K562 (cell line): ENCODE results near the gene EWSR1. TPM values are rescaled to one million over a fixed set of nuclear protein-coding genes. Genes with fewer than 3 reads are reported as not detected.

ENCODE experiments used
- ATAC-seq: fragments of 200-7000 bp; cut with Tn5 transposase; 3 replicates; pipeline ENCODE4 v1.9.1; 2020; ENCODE audit warnings: moderate library complexity
- BruUV-seq: library from RNA; stranded (reverse); fragments of 400-500 nt; replicated peaks from 2 replicates; lab custom pipeline; 2021; lab: Mats Ljungman, UMichigan
- CTCF ChIA-PET: fragments of 300-600 bp; formaldehyde crosslinking; extraction: SDS; loops from one replicate; lab custom pipeline; 2021; ENCODE audit warnings: low intra/inter-chr PET ratio; lab: Yijun Ruan, JAX
- POLR2A ChIA-PET: fragments of 300-600, 350-650 bp; sonication (Branson Sonifier 250); formaldehyde crosslinking; extraction: SDS; loops from one replicate; lab custom pipeline; 2021; ENCODE audit warnings: antibody characterized with exemption, inconsistent platforms; lab: Yijun Ruan, JAX
- DNase-seq, 4 experiments: peaks; one replicate each; pipeline versions ENCODE4 v3.0.0 to v3.0.0-alpha.2; 2011 to 2018; ENCODE audit warnings: low spot score in 3 of 4, mixed read lengths in 3 of 4; ENCODE audit errors: extremely low read depth in 1 of 4
- FAIRE-seq: peaks from 2 replicates; lab custom pipeline; 2011; peaks lifted over from hg19 to GRCh38; lab: Jason Lieb, UNC
- H2AFZ ChIP-seq: 2 replicates; pipeline ENCODE4 v1.6.0; 2011; ENCODE audit warnings: low read depth, low read length, control low read depth, inconsistent platforms
- H3K27ac ChIP-seq: fragments of 200-600 bp; 3 replicates; pipeline ENCODE4 v1.8.0; 2011; ENCODE audit warnings: low read depth, mild to moderate bottlenecking, control low read depth, inconsistent platforms, low read length, moderate library complexity, mixed read lengths; ENCODE audit errors: extremely low read depth
- H3K27me3 ChIP-seq, 2 experiments: fragments of 300-600 bp in 1 of 2; 2 replicates in 1 of 2; 3 replicates in 1 of 2; pipeline versions ENCODE4 v1.6.0 to v1.8.0; 2011; ENCODE audit warnings: inconsistent platforms in 2 of 2, low read length in 2 of 2, mild to moderate bottlenecking in 1 of 2, mixed read lengths in 1 of 2, moderate library complexity in 1 of 2; ENCODE audit not compliant: control insufficient read depth in 2 of 2, insufficient read depth in 2 of 2
- H3K36me3 ChIP-seq: fragments of 300-600 bp; 3 replicates; pipeline ENCODE4 v1.8.0; 2011; ENCODE audit warnings: mild to moderate bottlenecking, low read length, inconsistent platforms; ENCODE audit not compliant: control insufficient read depth, insufficient read depth
- H3K4me1 ChIP-seq, 2 experiments: fragments of 200-600 bp in 1 of 2; replicated peaks in 1 of 2; 2 replicates in 1 of 2; 3 replicates in 1 of 2; pipeline versions ENCODE4 v1.5.1 to v1.8.0; 2011; ENCODE audit warnings: inconsistent platforms in 2 of 2, low read length in 2 of 2, mild to moderate bottlenecking in 1 of 2, mixed read lengths in 1 of 2, moderate library complexity in 1 of 2; ENCODE audit not compliant: control insufficient read depth in 2 of 2, insufficient read depth in 2 of 2
- H3K4me2 ChIP-seq: 2 replicates; pipeline ENCODE4 v1.6.1; 2011; ENCODE audit warnings: low read length, control low read depth, inconsistent platforms, mixed read lengths; ENCODE audit not compliant: insufficient read depth
- H3K4me3 ChIP-seq: fragments of 200-600 bp; sonication (generic), shearing (Covaris generic); 2 replicates; pipeline ENCODE4 v1.5.1; 2016; ENCODE audit warnings: control low read depth, inconsistent platforms
- H3K79me2 ChIP-seq: fragments of 200-600 bp; 3 replicates; pipeline ENCODE4 v1.8.0; 2011; ENCODE audit warnings: low read length, inconsistent platforms; ENCODE audit not compliant: control insufficient read depth, insufficient read depth
- H3K9ac ChIP-seq, 2 experiments: 2 replicates each; pipeline versions ENCODE4 v1.6.0 to v1.6.1; 2011; ENCODE audit warnings: low read depth in 2 of 2, low read length in 2 of 2, control low read depth in 1 of 2, inconsistent platforms in 1 of 2, mild to moderate bottlenecking in 1 of 2, mixed read lengths in 1 of 2; ENCODE audit not compliant: insufficient read depth in 1 of 2
- H3K9me1 ChIP-seq: one replicate; pipeline ENCODE4 v1.6.0; 2011; ENCODE audit warnings: inconsistent platforms, mild to moderate bottlenecking, low read length, moderate library complexity; ENCODE audit not compliant: control insufficient read depth, insufficient read depth
- H3K9me3 ChIP-seq: replicated peaks from 2 replicates; pipeline ENCODE4 v1.5.1; 2011; ENCODE audit warnings: low read depth, low read length, inconsistent platforms; ENCODE audit not compliant: control insufficient read depth, insufficient read depth
- H4K20me1 ChIP-seq: replicated peaks from 2 replicates; pipeline ENCODE4 v1.6.1; 2011; ENCODE audit warnings: low read length, inconsistent platforms, mixed read lengths; ENCODE audit not compliant: control insufficient read depth, insufficient read depth
- CCAR2 ChIP-seq: fragments of 200-400 bp; formaldehyde crosslinking; IDR thresholded peaks from 2 replicates; pipeline ENCODE4 v1.6.1; 2017; ENCODE audit warnings: mild to moderate bottlenecking, low read depth, low read length
- ELK1 ChIP-seq: sonication (generic); formaldehyde crosslinking; IDR thresholded peaks from 2 replicates; pipeline ENCODE4 v1.8.1; 2022; ENCODE audit warnings: missing genetic modification reagents
- ESRRA ChIP-seq: fragments of 450-650 bp; IDR thresholded peaks from 2 replicates; pipeline ENCODE4 v1.6.1; 2014; ENCODE audit warnings: low read depth, mild to moderate bottlenecking, moderate library complexity, borderline replicate concordance
- FOXJ3 ChIP-seq: sonication (generic); formaldehyde crosslinking; IDR thresholded peaks from 2 replicates; pipeline ENCODE4 v1.4.0; 2020; ENCODE audit warnings: mild to moderate bottlenecking, missing genetic modification reagents
- OTX1 ChIP-seq: fragments of 450-650 bp; formaldehyde crosslinking; IDR thresholded peaks from 2 replicates; pipeline ENCODE4 v1.4.0; 2022; ENCODE audit warnings: mild to moderate bottlenecking
- POU5F1 ChIP-seq: fragments of 150-350 bp; IDR thresholded peaks from 2 replicates; pipeline ENCODE4 v1.6.1; 2014; ENCODE audit warnings: borderline replicate concordance, low read length, low read depth, mild to moderate bottlenecking; ENCODE audit not compliant: partially characterized antibody
- ZNF197 ChIP-seq: fragments of 200-800 bp; sonication (Bioruptor generic); IDR thresholded peaks from 2 replicates; pipeline ENCODE4 v1.6.1; 2016; ENCODE audit warnings: low read depth, missing genetic modification characterization, missing compliant biosample characterization
- ZNF224 ChIP-seq: sonication (generic); formaldehyde crosslinking; IDR thresholded peaks from 2 replicates; pipeline ENCODE4 v1.8.0; 2022; ENCODE audit warnings: mild to moderate bottlenecking, missing genetic modification reagents
- WGBS: fragments of 100-300 bp; shearing (Covaris generic); methylation state at CpG from one replicate; pipeline ENCODE4 v1.1.6; 2016; ENCODE audit warnings: low coverage, mixed read lengths; ENCODE audit not compliant: insufficient coverage; ENCODE audit errors: missing lambda C conversion rate; 5-methylcytosine and 5-hydroxymethylcytosine counted together
- in situ Hi-C: fragments of 300-500 bp; cut with MboI; formaldehyde crosslinking; loops from 4 replicates; pipeline ENCODE4 v1.15.0; 2018; ENCODE audit warnings: inconsistent platforms, mixed read lengths
- intact Hi-C: fragments of 100-400 bp; cut with micrococcal nuclease; formaldehyde crosslinking; loops from 2 replicates; pipeline ENCODE4 v1.14.2; 2022
- polyA plus RNA-seq, 8 experiments: library from polyadenylated mRNA; depleted of rRNA in 4 of 8; stranded (reverse) in 5 of 8; unstranded in 3 of 8; fragments of >200 nt; fragmentation: Nextera tagmentation in 2 of 8; fragmentation: Illumina TruSeq in 1 of 8; extraction: Ambion mirVana in 2 of 8; extraction: Trizol in 1 of 8; gene quantifications; 2 replicates each; pipeline versions ENCODE4 v1.2.1 to v1.2.3, GENCODE V29; 2011 to 2014; ENCODE audit warnings: inconsistent platforms in 1 of 8, missing spikeins in 1 of 8
- total RNA-seq, 7 experiments: library from RNA; depleted of rRNA in 6 of 7; stranded (reverse); fragments of >200 nt in 6 of 7; fragmentation: Illumina TruSeq in 2 of 7; extraction: Trizol in 2 of 7; gene quantifications; 2 replicates each; pipeline versions ENCODE4 v1.2.1 to v1.2.3, GENCODE V29; 2011 to 2021; ENCODE audit warnings: low replicate concordance in 1 of 7

EWSR1 gene
- total and polyA plus RNA-seq, 9 of the 15 experiments (the other 6 are each of a cell fraction or from before 2014, with no cell fraction given), result 83.3 to 450 (median 239) TPM

- ChIA-PET CTCF (no interaction called here), POLR2A (no interaction called here)
- ATAC-seq (no peak), FAIRE-seq (no peak), DNase-seq (no peak)
- peaks cover 6% of the 10 kb centered on the region for H3K9me1 ChIP-seq
- no peak overlapping the region for H3K9ac ChIP-seq
- TF ChIP-seq ESRRA (no peak), ELK1 (CRISPR knock-in tag) (no peak), POU5F1 (no peak), FOXJ3 (CRISPR knock-in tag) (no peak), CCAR2 (no peak), OTX1 (CRISPR knock-in tag) (no peak), ZNF224 (CRISPR knock-in tag) (no peak), ZNF197 (CRISPR knock-in tag) (no peak)
- no peaks in the 10 kb centered on the region for H3K27me3 ChIP-seq
- intact Hi-C loops (no loop called here), in situ Hi-C loops (no loop called here)
- H3K4me3 ChIP-seq, result no peak overlapping the region
- no peaks in the 10 kb centered on the region for H3K9me3 ChIP-seq
- peaks cover 37% of the 10 kb centered on the region for H4K20me1 ChIP-seq
- peaks cover 93% of the 10 kb centered on the region for H3K79me2 ChIP-seq
- 88% methylated on average over 3 of the region's 3 CpGs for WGBS
- H3K36me3 ChIP-seq, result peaks cover 100% of the 10 kb centered on the region
- H3K4me1 ChIP-seq, result peaks cover 0 to 13% of the 10 kb centered on the region in 2 experiments; a peak in 3 of 5 replicates
- no peak overlapping the region for H3K4me2 ChIP-seq
- no peak overlapping the region for H2AFZ ChIP-seq
- no peak overlapping the region for H3K27ac ChIP-seq
- BruUV-seq, result no TSS peak
Observed at GRCh38 chr22:29275167-29275566, 7.1 kb downstream of the EWSR1 start.
